ENCODE results near the gene TRPC4AP. TPM values are rescaled to one million over a fixed set of nuclear protein-coding genes. Genes with fewer than 3 reads are reported as not detected.

TRPC4AP gene
- total RNA-seq, 1 donor from 2014 or later, result 60.2 TPM

- no peaks in the 10 kb centered on the region for H3K9me3 Mint-ChIP-seq
- ATAC-seq (ENCODE audit: low read depth), result no peak
- ChIA-PET CTCF (no interaction called here), POLR2A (no interaction called here)
- intact Hi-C loops (cut with micrococcal nuclease), result no loop called here
- TF ChIP-seq CTCF (IDR thresholded peaks at IDR 0.05), result no peak
- no peaks in the 10 kb centered on the region for H3K27me3 Mint-ChIP-seq
- peaks cover 2% of the 10 kb centered on the region for H3K4me1 Mint-ChIP-seq
- peaks cover 97% of the 10 kb centered on the region for H3K36me3 Mint-ChIP-seq (ENCODE audit: low read depth)
- H3K27ac Mint-ChIP-seq, result no peak overlapping the region
- no peak overlapping the region for H3K4me3 Mint-ChIP-seq
- no peak for DNase-seq
These were observed 83.9 kb downstream of the TRPC4AP start for GRCh38 chr20:35008411-35009342.

- ATAC-seq (ENCODE audit: low read depth), result no peak
- POLR2A ChIA-PET, result no interaction called here
- Mint-ChIP-seq H3K27me3 (no peaks in the 10 kb centered on the region), H3K4me3 (no peak overlapping the region), H3K36me3 (ENCODE audit: low read depth) (peaks cover 96% of the 10 kb centered on the region), H3K4me1 (no peaks in the 10 kb centered on the region), H3K27ac (no peak overlapping the region), H3K9me3 (no peaks in the 10 kb centered on the region)
- TF ChIP-seq CTCF (IDR thresholded peaks at IDR 0.05), result no peak
- CTCF ChIA-PET, result no interaction called here
- no peak for DNase-seq
- intact Hi-C loops (cut with micrococcal nuclease), result no loop called here
These were observed 84.7 kb downstream of the TRPC4AP start for GRCh38 chr20:35007891-35008290.

GRCh38 chr20:35007413-35007812 is 85.2 kb downstream of the TRPC4AP start:
- no peaks in the 10 kb centered on the region for H3K4me1 Mint-ChIP-seq
- no peak overlapping the region for H3K4me3 Mint-ChIP-seq
- no peaks in the 10 kb centered on the region for H3K9me3 Mint-ChIP-seq
- intact Hi-C loops (cut with micrococcal nuclease), result no loop called here
- ATAC-seq (ENCODE audit: low read depth), result no peak
- no peak for TF ChIP-seq CTCF (IDR thresholded peaks at IDR 0.05)
- POLR2A ChIA-PET, result no interaction called here
- peaks cover 95% of the 10 kb centered on the region for H3K36me3 Mint-ChIP-seq (ENCODE audit: low read depth)
- no peak overlapping the region for H3K27ac Mint-ChIP-seq
- CTCF ChIA-PET, result no interaction called here
- no peaks in the 10 kb centered on the region for H3K27me3 Mint-ChIP-seq
- DNase-seq, result no peak

- H3K4me1 Mint-ChIP-seq, result no peaks in the 10 kb centered on the region
- intact Hi-C loops (cut with micrococcal nuclease), result no loop called here
- ChIA-PET CTCF (no interaction called here), POLR2A (no interaction called here)
- H3K27me3 Mint-ChIP-seq, result no peaks in the 10 kb centered on the region
- H3K9me3 Mint-ChIP-seq, result no peaks in the 10 kb centered on the region
- DNase-seq (no peak), ATAC-seq (ENCODE audit: low read depth) (no peak)
- peaks cover 93% of the 10 kb centered on the region for H3K36me3 Mint-ChIP-seq (ENCODE audit: low read depth)
- no peak overlapping the region for H3K27ac Mint-ChIP-seq
- H3K4me3 Mint-ChIP-seq, result no peak overlapping the region
- no peak for TF ChIP-seq CTCF (IDR thresholded peaks at IDR 0.05)
These were observed 86.1 kb downstream of the TRPC4AP start for GRCh38 chr20:35006531-35006971.

- H3K27ac Mint-ChIP-seq, result no peak overlapping the region
- DNase-seq (no peak), ATAC-seq (ENCODE audit: low read depth) (no peak)
- ChIA-PET POLR2A (no interaction called here), CTCF (no interaction called here)
- H3K27me3 Mint-ChIP-seq, result no peaks in the 10 kb centered on the region
- no peak for TF ChIP-seq CTCF (IDR thresholded peaks at IDR 0.05)
- H3K36me3 Mint-ChIP-seq (ENCODE audit: low read depth), result peaks cover 93% of the 10 kb centered on the region
- no peak overlapping the region for H3K4me3 Mint-ChIP-seq
- H3K4me1 Mint-ChIP-seq, result no peaks in the 10 kb centered on the region
- no peaks in the 10 kb centered on the region for H3K9me3 Mint-ChIP-seq
- intact Hi-C loops (cut with micrococcal nuclease), result no loop called here
These were observed 86.6 kb downstream of the TRPC4AP start for GRCh38 chr20:35006009-35006408.
